HL-60 (cell line): ENCODE measurements around the gene KRT28.

Experiments
- GABPA ChIP-seq: IDR thresholded peaks from 2 replicates; pipeline ENCODE4 v1.6.1; 2012; ENCODE audit warnings: low read depth
- SPI1 ChIP-seq: IDR thresholded peaks from 2 replicates; pipeline ENCODE4 v1.6.1; 2012; ENCODE audit warnings: low read depth, mild to moderate bottlenecking, borderline replicate concordance
- TF ChIP-seq, protein P1 (sequence below): IDR thresholded peaks from one replicate; pipeline ENCODE4 v1.5.1; 2011; ENCODE audit warnings: low read length, control low read depth, inconsistent platforms; ENCODE audit not compliant: insufficient read depth

DNA sequence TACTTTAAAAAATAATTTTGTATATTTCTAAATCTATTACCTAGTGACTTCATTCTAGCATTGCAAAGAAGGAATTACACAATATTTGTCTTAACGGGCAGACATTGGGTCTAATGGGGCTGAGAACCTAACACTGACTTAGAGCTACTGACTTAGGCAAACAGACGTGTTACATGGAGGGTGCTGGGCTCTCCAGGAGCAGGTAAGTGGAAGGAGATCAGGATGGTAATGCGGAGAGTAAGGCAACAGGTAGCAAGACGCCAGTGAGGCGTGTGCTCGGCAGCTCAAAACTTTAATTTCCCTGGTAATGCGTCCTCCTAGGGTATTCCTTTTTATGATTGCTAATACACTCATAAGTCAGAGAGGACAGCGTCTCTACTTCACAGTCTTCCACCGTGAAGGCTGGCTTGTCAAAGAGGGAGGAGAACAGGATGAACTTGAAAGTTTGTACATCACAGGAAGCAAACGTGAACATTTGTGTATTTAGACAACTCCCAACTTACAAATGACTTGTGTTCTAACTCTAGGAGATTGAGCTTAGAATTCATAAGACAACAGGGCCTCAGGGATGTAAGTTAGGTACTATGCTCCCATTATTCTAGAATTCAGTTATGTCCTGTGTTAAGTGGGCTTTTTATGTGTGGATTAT, 4.6 kb downstream of the KRT28 start:
- TF ChIP-seq, protein P1, sequence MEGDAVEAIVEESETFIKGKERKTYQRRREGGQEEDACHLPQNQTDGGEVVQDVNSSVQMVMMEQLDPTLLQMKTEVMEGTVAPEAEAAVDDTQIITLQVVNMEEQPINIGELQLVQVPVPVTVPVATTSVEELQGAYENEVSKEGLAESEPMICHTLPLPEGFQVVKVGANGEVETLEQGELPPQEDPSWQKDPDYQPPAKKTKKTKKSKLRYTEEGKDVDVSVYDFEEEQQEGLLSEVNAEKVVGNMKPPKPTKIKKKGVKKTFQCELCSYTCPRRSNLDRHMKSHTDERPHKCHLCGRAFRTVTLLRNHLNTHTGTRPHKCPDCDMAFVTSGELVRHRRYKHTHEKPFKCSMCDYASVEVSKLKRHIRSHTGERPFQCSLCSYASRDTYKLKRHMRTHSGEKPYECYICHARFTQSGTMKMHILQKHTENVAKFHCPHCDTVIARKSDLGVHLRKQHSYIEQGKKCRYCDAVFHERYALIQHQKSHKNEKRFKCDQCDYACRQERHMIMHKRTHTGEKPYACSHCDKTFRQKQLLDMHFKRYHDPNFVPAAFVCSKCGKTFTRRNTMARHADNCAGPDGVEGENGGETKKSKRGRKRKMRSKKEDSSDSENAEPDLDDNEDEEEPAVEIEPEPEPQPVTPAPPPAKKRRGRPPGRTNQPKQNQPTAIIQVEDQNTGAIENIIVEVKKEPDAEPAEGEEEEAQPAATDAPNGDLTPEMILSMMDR, result no peak
- TF ChIP-seq GABPA, result no peak
- TF ChIP-seq SPI1, result no peak
